DMS114 treated with DMSO at 0.1 percent for 48 hours (cell line): Measurements from ENCODE around the gene CFAP68.
"Not testable (repeated sequence)": the region's sequence is repeated elsewhere in the genome, so short reads cannot be mapped to it uniquely, and the experiment has no call there.

Source experiments
- DNase-seq: peaks from one replicate; lab custom pipeline; 2025; ENCODE audit not compliant: unreplicated experiment; lab: John Stamatoyannopoulos, UW

Gene CFAP68

GRCh38 chr11:111870113-111870512, 9.2 kb upstream of the CFAP68 start:
- no peak for DNase-seq

DNA sequence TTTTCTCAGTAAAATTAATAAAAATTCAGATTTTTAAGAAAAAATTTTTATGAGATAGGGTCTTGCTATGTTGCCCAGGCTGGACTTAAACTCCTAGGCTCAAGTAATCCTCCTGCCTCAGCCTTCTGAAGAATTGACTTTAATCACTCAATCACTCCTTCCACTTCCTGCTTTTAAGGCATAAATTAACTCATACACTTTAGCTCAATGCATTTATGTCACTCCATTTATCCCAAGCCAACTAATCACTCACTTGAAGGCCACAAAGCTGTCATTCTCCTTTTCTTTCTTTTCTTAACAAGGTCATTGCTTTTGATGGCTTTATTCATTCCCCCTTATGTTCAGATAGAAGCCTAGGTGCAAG, 8.8 kb upstream of the CFAP68 start:
- DNase-seq, result no peak

GRCh38 chr11:111870886-111871692, 8.3 kb upstream of the CFAP68 start, which contains the start of gene ALG9:
Gene ALG9 (minus strand): TSS chr11:111871581. CDS start chr11:111871482, 99 bp downstream.
- DNase-seq, result peak; percentile 51

DNA sequence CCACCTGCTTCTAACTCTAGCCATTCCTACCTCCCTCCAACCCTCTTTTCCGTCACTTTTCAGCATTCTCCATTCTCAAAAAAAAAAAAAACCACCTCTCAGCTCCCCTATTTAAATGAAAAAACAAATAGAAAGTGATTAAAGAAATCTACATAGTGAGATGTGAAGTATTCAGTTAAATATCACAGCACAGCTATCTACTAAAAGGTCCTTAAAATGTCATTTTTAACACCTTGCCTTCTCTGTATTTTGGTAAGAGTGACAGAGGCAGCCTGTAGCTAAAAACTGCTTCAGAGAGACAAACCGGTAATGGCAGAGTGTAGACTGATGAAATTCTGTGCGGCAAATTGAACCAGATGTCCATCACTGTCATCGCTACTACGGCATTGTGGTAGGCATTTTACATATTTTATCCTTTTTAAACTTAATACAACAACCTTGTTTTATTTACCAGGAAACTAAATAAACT, 7.6 kb upstream of the CFAP68 start:
- no peak for DNase-seq

GRCh38 chr11:111878385-111878848, 924 bp upstream of the CFAP68 start:
- no peak for DNase-seq

DNA sequence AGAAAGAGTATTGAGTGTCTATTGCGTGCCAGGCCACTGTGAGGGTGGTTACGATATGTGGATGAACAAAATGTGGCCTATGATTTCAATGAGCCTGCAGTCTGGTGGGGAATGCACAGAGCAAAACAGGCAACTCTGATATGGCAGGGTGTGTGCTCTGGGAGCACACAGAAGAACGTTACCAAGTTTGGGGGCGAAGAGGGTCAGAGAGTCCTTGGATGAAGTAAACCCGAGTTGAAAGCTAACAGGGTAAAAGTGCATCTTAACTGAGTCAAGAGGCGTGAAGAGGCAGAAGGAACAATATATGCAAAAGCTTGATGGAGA, 258 bp downstream of the CFAP68 start:
- DNase-seq, result no peak

GRCh38 chr11:111882202-111882601, 2.9 kb downstream of the CFAP68 start:
- no peak for DNase-seq

DNA sequence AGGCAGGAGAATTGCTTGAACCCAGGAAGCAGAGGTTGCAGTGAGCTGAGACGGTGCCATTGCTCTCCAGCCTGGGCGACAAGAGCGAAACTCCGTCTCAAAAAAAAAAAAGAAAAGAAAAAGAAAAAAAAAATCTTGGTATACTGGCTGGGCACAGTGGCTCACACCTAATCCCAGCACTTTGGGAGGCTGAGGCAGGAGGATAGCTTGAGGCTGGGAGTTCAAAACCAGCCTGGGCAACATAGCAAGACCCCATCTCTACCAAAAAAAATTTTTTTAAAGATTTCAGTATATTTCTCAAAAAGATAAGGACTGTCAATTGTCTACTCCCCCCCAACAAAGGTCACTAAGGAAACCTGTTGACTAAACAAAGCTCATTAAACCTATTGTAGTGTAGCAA, 5.7 kb downstream of the CFAP68 start:
- DNase-seq, result not testable (repeated sequence)

DNA sequence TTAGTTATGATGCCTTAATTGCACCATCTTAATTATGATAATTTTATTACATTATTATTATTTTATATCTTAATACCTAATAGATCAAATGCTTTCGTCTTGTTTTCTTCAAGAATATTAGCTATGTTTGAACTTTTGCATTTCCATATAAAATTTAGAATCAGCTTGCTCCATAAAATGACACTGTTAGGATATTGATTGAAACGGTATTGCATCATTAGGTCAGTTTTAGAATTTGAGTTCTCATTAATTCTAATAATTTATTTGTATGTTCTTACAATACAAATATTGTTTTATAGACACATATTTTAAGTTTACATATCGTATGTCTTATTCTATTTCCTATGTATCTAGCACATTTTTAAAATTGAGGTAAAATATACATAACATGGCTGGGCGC, 6.7 kb downstream of the CFAP68 start:
- DNase-seq, result no peak

DNA sequence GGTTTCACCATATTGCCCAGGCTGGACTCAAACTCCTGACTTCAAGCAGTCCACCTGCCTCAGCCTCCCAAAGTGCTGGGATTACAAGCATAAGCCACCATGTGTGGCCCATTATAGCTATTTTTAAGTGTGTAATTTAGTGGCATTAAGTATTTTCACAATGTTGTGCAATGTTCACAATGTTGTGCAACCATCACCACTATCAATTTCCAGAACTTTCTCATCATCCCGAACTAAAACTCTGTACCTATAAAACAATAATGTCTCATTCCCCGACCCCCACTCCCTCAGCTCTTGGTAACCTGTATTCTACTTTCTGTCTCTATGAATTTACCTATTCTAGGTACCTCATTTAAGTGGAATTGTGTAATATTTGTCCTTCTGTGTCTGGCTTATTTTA, 7.5 kb downstream of the CFAP68 start:
- DNase-seq, result no peak

DNA sequence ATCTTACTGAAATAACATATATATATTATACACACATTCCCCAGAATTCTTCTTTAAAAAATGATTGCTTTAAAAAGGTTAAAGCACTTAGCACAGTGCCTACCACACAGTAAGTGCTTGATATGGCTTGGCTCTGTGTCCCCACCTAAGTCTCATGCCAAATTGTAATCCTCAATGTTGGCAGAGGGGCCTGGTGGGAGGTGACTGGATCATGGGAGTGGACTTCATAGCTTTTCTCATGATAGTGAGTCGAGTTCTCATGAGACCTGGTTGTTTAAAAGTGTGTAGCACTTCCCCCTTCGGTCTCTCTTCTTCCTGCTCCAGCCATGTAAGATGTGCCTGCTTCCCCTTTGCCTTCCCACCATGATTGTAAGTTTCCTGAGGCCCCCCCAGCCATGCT, 26.1 kb downstream of the CFAP68 start:
- DNase-seq, result no peak

- no peak for DNase-seq
These were observed 27.3 kb downstream of the CFAP68 start for GRCh38 chr11:111906680-111907079.

- DNase-seq, result no peak
These were observed 29.4 kb downstream of the CFAP68 start for GRCh38 chr11:111908639-111909305.

GRCh38 chr11:111909378-111909777, 30.0 kb downstream of the CFAP68 start:
- DNase-seq, result no peak

GRCh38 chr11:111910676-111911562, 31.6 kb downstream of the CFAP68 start:
- no peak for DNase-seq

GRCh38 chr11:111911563-111912401, 32.4 kb downstream of the CFAP68 start, which contains the start of gene CRYAB:
Gene CRYAB (minus strand): TSS chr11:111911770. CDS start chr11:111911724, 46 bp downstream.
- no peak for DNase-seq

DNA sequence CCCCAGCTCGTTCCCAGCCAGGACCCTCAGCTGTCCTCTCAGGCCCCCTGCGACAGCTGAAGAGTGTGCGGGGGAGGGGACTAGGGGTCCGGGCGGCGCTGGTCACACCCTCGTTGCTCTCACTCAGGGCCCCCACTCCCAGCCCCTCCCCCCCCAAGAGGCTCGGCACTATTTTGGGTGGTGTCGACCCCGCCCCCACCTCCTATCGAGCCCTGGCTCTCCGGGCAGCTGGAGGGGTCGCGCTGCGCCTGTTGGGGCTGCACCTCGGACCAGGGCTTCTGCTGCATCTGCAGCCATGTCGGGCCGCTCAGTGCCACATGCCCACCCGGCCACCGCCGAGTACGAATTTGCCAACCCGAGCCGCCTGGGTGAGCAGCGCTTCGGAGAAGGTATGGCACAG, 33.2 kb downstream of the CFAP68 start, which contains the start of gene HSPB2:
TSS of gene HSPB2 (plus strand) at position 200 of the 400 bp plus-strand sequence. CDS start at position 296, 96 bp downstream.
- no peak for DNase-seq

DNA sequence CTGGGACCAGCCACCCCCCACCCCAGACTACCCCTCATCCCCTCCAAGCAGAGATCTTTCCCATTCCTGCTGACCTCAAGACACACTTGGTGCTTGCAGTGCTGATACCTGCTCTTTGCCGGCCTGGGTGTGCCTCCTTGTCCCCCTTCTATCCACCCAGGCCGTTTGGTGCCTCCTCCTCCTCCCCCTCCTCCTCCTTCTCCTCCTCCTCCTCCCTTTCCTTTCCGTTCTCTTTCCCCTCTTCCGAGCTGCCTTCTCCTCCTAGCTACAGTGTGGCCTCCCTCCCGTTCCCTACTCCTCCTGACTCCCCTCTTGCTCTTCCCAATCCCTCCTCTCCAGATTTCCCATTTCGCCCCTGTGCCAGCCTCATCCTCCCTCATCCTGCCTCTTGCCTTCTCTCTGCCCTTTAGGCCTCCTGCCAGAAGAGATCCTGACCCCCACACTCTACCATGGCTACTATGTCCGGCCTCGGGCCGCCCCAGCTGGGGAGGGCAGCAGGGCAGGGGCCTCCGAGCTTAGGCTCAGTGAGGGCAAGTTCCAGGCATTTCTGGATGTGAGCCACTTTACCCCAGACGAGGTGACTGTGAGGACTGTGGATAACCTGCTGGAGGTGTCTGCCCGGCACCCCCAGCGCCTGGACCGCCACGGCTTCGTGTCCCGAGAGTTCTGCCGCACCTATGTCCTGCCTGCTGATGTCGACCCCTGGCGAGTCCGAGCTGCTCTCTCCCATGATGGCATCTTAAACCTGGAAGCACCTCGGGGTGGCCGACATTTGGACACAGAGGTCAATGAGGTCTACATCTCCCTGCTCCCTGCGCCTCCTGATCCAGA, 33.9 kb downstream of the CFAP68 start:
- no peak for DNase-seq

DNA sequence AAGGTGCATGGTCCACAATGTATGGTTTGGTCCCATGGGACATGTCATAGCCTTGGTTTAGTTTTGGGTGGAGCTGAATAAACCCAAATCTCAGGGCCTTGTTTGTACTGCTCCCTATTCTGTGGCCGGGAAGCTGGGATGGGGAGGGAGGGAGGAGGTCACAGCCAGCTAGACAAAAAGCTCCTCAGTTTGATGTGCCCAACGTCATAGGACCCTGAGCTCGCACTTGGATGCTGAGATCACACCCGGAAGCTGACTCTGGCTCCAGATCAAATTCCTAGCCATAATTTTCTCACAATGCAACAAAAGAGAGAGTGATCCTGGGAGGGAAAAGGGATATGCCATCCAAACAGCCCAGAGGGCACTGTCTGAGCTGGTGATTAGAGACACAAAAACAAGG, 34.7 kb downstream of the CFAP68 start:
- no peak for DNase-seq
